Transverse colon (tissue), 4 donors: ENCODE data around the gene SLC34A1. TPM values are rescaled to one million over a fixed set of nuclear protein-coding genes. Genes with fewer than 3 reads are reported as not detected.

Experiments
- DNase-seq: peaks from one replicate; pipeline ENCODE4 v3.0.0-alpha.2; 2019
- H3K27ac ChIP-seq, 4 donors: fragments of 200-600 bp; sonication (generic); 2 replicates each; pipeline ENCODE4 v1.5.1; 2016 to 2018; ENCODE audit warnings: inconsistent platforms in 4 of 4
- H3K27me3 ChIP-seq: fragments of 200-600 bp; sonication (generic); 2 replicates; pipeline ENCODE4 v1.5.1; 2017; ENCODE audit warnings: inconsistent platforms
- H3K36me3 ChIP-seq, 4 donors: fragments of 200-600 bp; sonication (generic); 2 replicates each; pipeline ENCODE4 v1.5.1; 2017 to 2019; ENCODE audit warnings: inconsistent platforms in 4 of 4
- H3K4me1 ChIP-seq, 4 donors: fragments of 200-600 bp; sonication (generic); 2 replicates each; pipeline ENCODE4 v1.5.1; 2017 to 2020; ENCODE audit warnings: inconsistent platforms in 4 of 4
- H3K4me3 ChIP-seq, 4 donors: fragments of 200-600 bp; sonication (generic); 1 replicate in 1 of 4; 2 replicates in 3 of 4; pipeline versions ENCODE4 v1.5.1 to v1.6.1; 2017 to 2019; ENCODE audit warnings: inconsistent platforms in 4 of 4
- H3K9me3 ChIP-seq, 2 donors: fragments of 200-600 bp; sonication (generic); 2 replicates each; pipeline ENCODE4 v1.5.1; 2017 to 2019; ENCODE audit warnings: inconsistent platforms in 2 of 2
- EP300 ChIP-seq: sonication (generic); formaldehyde crosslinking; IDR thresholded peaks from one replicate; pipeline ENCODE4 v1.6.1; 2017; ENCODE audit warnings: antibody characterized with exemption, low read depth
- POLR2A ChIP-seq: fragments of 450-650 bp; IDR thresholded peaks from one replicate; pipeline ENCODE4 v1.6.1; 2016; ENCODE audit warnings: antibody characterized with exemption, mild to moderate bottlenecking, moderate library complexity
- POLR2AphosphoS5 ChIP-seq, 3 donors: sonication (generic); formaldehyde crosslinking; IDR thresholded peaks; one replicate each; pipeline ENCODE4 v1.6.1; 2016; ENCODE audit warnings: antibody characterized with exemption in 3 of 3
- WGBS, 2 donors: methylation state at CpG; one replicate each; pipeline ENCODE4 v1.1.5; 2018; ENCODE audit warnings: low coverage in 1 of 2; 5-methylcytosine and 5-hydroxymethylcytosine counted together
- in situ Hi-C, 4 donors: fragments of 200-750 bp; cut with MboI; loops; one replicate each; pipeline versions ENCODE4 v1.15.0 to v1.15.1; 2017; ENCODE audit warnings: low sequenced_read_pairs in 3 of 4, low pct_ligation_motif_present in 1 of 4, low pct_unique_long_range_greater_than_20kb in 1 of 4
- intact Hi-C: fragments of 100-400 bp; cut with DNase I; formaldehyde crosslinking; loops from one replicate; pipeline ENCODE4 v1.15.1; 2023; ENCODE audit warnings: low total_unique reads
- total RNA-seq, 4 donors: library from RNA; depleted of rRNA; stranded (reverse); fragments of >200 nt; gene quantifications; one replicate each; pipeline ENCODE4 v1.1.0, GENCODE V29; 2016
- TF ChIP-seq, protein P1 (sequence below), 5 experiments: fragments of 200-600 bp in 3 of 5; fragments of 450-650 bp in 2 of 5; sonication (generic) in 3 of 5; IDR thresholded peaks; 1 replicate in 2 of 5; 2 replicates in 3 of 5; pipeline ENCODE4 v1.5.1; 2016 to 2017; ENCODE audit warnings: antibody characterized with exemption in 5 of 5, inconsistent platforms in 3 of 5, mild to moderate bottlenecking in 2 of 5, moderate library complexity in 1 of 5

The SLC34A1 gene
- total RNA-seq, 4 donors from 2014 or later: 0.55 TPM; not detected in 3

DNA sequence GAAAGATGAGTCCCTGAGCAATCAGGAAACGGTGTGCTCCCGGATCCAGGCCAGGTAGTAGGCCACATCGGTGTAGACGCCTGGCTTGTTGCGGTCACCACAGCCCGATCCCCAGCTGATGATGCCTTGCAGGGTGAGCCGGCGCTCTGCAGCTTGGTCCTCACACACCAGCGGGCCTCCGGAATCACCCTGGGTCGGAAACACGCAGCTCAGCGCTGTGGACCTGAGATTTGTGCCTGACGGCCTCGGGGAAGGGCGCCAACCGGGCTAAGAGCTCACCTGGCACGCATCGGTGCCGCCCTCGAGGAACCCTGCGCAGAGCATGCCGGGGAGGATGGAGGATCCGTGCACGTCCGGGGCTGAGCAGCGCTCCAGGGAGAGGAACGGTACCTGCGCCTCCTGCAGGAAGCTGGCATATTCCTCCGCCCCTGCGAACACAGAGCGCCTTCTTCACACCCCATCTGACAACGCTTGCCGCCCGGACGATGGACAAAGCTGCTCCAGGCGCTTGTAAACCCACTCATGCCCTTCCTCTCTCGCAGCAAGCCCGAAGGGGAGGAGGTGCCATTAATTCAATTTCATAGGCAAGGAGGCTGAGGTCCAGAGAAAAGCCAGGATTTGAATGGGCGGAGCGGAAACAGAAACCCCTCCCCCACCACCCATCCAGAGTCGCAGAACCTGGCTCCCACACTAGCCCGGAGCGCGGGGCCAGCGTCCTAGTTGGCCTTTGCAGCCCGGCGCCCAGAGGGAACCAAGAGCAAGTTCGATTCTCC lies 18.2 kb downstream of the SLC34A1 start:
- no peaks in the 10 kb centered on the region for H3K36me3 ChIP-seq
- no peaks in the 10 kb centered on the region for H3K9me3 ChIP-seq
- DNase-seq: peak; percentile 86
- H3K4me1 ChIP-seq: peaks cover 20 to 50% (median 42%) of the 10 kb centered on the region in 4 donors
- whole genome bisulfite sequencing, 2 donors: 12% methylated on average over 44 of the region's 49 CpGs; no CpG with 5 or more reads in 1 of the 2 donors
- H3K4me3 ChIP-seq: peak overlapping the region in 3 of 4 donors; percentile 34 to 81 (median 60)
- TF ChIP-seq POLR2AphosphoS5 (IDR thresholded peaks at IDR 0.05) (peak; percentile 11 to 56 (median 30)), EP300 (no peak), POLR2A (no peak)
- TF ChIP-seq, protein P1, sequence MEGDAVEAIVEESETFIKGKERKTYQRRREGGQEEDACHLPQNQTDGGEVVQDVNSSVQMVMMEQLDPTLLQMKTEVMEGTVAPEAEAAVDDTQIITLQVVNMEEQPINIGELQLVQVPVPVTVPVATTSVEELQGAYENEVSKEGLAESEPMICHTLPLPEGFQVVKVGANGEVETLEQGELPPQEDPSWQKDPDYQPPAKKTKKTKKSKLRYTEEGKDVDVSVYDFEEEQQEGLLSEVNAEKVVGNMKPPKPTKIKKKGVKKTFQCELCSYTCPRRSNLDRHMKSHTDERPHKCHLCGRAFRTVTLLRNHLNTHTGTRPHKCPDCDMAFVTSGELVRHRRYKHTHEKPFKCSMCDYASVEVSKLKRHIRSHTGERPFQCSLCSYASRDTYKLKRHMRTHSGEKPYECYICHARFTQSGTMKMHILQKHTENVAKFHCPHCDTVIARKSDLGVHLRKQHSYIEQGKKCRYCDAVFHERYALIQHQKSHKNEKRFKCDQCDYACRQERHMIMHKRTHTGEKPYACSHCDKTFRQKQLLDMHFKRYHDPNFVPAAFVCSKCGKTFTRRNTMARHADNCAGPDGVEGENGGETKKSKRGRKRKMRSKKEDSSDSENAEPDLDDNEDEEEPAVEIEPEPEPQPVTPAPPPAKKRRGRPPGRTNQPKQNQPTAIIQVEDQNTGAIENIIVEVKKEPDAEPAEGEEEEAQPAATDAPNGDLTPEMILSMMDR (IDR thresholded peaks at IDR 0.05): peak; percentile 18 to 70 (median 41)
- H3K27ac ChIP-seq: peak overlapping the region; percentile 61 to 86 (median 74)
- peaks cover 48% of the 10 kb centered on the region for H3K27me3 ChIP-seq
- in situ Hi-C loops (no loop called here), intact Hi-C loops (loop anchor here (2.0 kb wide), 2 partner anchors 44 to 52 kb away; partner anchors contain the start of gene PRR7)

DNA sequence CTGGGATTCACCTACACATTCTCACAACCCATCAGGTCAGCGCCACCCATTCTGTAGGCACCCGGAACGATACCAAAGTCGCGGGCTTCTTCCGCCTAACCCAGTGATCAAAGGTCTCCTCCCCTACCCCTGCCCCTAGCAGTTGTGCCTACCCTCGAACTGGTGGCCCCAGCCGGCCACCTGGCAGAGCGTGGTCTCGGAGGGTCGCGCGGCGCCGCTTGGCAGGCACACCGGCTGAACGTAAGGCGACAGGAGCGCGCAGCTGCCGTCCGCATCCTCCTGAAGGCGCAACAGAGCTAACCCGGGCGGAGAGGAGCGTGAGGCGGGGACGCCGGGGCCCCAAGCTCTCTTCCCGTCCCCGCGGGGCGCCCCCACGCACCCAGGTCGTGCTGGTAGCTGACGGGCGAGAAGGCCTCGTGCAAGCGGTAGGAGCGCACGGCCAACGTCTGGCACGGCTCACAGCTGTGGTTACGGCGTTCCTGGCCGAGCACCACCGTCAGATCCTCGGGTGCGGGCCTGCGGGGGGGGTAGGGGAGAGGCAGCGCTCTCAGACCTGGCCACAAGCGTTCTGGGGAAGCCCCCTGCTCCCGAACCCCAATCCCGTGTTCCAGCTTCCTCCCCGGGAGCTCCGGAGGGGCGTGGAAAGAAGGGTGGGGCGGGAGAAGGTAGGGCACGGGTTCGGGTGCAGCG lies 19.0 kb downstream of the SLC34A1 start:
- H3K27ac ChIP-seq: peak overlapping the region; percentile 61 to 86 (median 74)

DNA sequence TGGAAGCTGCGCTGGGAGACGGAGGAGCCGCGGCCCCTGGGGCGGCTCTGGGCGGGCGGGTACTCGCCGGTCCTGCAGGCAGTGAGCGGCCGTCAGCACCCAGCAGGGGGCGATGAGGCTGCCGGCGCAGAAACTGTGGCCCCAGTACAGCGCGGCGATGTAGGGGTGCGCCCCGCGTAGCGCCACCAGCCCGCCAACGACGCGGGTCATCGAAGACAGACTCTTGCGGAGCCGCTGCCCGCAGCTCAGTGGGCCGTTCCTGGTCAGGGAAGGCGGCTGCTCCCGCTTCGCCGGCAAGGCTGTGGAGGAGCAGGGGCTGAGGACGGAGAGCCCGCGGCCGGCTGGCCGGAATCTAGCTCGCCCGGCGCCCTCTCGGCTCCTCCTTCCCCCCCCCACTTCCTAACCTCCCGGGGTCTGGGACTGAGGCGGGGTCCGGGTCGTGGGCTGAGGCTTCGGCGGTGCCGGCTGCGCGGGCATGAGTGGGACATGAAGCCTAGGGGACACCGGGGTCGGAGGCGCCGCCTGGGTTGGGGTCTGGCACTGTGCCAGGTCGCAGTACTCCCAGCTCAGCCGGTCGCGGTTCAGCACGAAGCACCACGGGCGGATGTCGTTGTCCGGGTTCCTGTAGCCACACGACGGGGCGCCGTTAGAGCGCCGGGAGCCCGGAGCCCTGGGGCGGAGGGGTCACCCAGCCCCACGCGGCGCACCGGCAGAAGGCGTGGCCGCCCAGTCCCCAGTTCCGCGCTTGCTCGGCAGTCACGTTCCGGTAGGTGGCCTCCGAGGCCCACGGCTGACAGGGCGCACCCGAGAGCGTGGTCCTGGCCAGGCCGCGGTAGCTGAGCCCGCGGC lies 19.8 kb downstream of the SLC34A1 start:
- peak overlapping the region; percentile 61 to 86 (median 74) for H3K27ac ChIP-seq

More for the DNA sequence above, 19.0 kb downstream of the SLC34A1 start:
- Histone ChIP-seq H3K4me3 (peak overlapping the region in 3 of 4 donors; percentile 34 to 81 (median 60)), H3K36me3 (no peaks in the 10 kb centered on the region), H3K27me3 (peaks cover 48% of the 10 kb centered on the region), H3K9me3 (no peaks in the 10 kb centered on the region), H3K4me1 (peaks cover 20 to 50% (median 42%) of the 10 kb centered on the region in 4 donors)
- peak; percentile 58 for DNase-seq
- no peak for TF ChIP-seq POLR2A
- TF ChIP-seq, protein P1 (IDR thresholded peaks at IDR 0.05): no peak
- TF ChIP-seq POLR2AphosphoS5 (IDR thresholded peaks at IDR 0.05): no peak
- TF ChIP-seq EP300: no peak
- in situ Hi-C loops (no loop called here), intact Hi-C loops (loop anchor here (2.0 kb wide), 2 partner anchors 44 to 52 kb away; partner anchors contain the start of gene PRR7)
- WGBS, 2 donors: 2% methylated on average over 49 of the region's 61 CpGs; no CpG with 5 or more reads in 1 of the 2 donors

More for the DNA sequence above, 19.8 kb downstream of the SLC34A1 start:
- 0% methylated on average over 53 of the region's 93 CpGs; no CpG with 5 or more reads in 1 of the 2 donors for WGBS, 2 donors
- no peaks in the 10 kb centered on the region for H3K9me3 ChIP-seq
- H3K36me3 ChIP-seq: no peaks in the 10 kb centered on the region
- in situ Hi-C loops (no loop called here), intact Hi-C loops (loop anchor here (2.0 kb wide), 2 partner anchors 43 to 51 kb away; partner anchors contain the start of gene PRR7)
- H3K4me1 ChIP-seq: peaks cover 20 to 50% (median 42%) of the 10 kb centered on the region in 4 donors
- H3K27me3 ChIP-seq: peaks cover 48% of the 10 kb centered on the region
- peak; percentile 92 for DNase-seq
- peak overlapping the region; percentile 2 to 81 (median 47) for H3K4me3 ChIP-seq
- TF ChIP-seq POLR2A: no peak
- TF ChIP-seq EP300: no peak
- TF ChIP-seq, protein P1 (IDR thresholded peaks at IDR 0.05): peak; percentile 65 to 87 (median 68)
- TF ChIP-seq POLR2AphosphoS5 (IDR thresholded peaks at IDR 0.05): peak; percentile 14 to 47 (median 14)
